Bronchial epithelial cell (primary cell): ENCODE results near the gene EYS. TPM values are rescaled to one million over a fixed set of nuclear protein-coding genes. Genes with fewer than 3 reads are reported as not detected.

Source experiments
- DNase-seq: peaks from one replicate; pipeline ENCODE4 v3.0.0-alpha.2; 2010; ENCODE audit warnings: low read depth
- FAIRE-seq: peaks from 2 replicates; lab custom pipeline; 2011; peaks lifted over from hg19 to GRCh38; lab: Jason Lieb, UNC
- H3K27me3 ChIP-seq: 2 replicates; pipeline ENCODE4 v1.5.1; 2011; ENCODE audit warnings: low read length; ENCODE audit not compliant: control insufficient read depth, insufficient read depth
- H3K36me3 ChIP-seq: 2 replicates; pipeline ENCODE4 v1.5.1; 2011; ENCODE audit warnings: low read length; ENCODE audit not compliant: control insufficient read depth, insufficient read depth
- H3K4me3 ChIP-seq: 2 replicates; pipeline ENCODE4 v1.5.1; 2011; ENCODE audit warnings: mild to moderate bottlenecking, low read depth, low read length, control low read depth
- total RNA-seq: library from RNA; depleted of rRNA; stranded (reverse); fragments of >200 nt; gene quantifications from 2 replicates; pipeline ENCODE4 v1.2.1, GENCODE V29; 2014
- TF ChIP-seq, protein P1 (sequence below): IDR thresholded peaks from 2 replicates; pipeline ENCODE4 v1.5.1; 2011; ENCODE audit warnings: mild to moderate bottlenecking, moderate library complexity, low read length, control low read depth, inconsistent platforms; ENCODE audit not compliant: insufficient read depth, severe bottlenecking

The EYS gene
- total RNA-seq, 1 donor from 2014 or later: 0.53 TPM

- DNase-seq: no peak
- H3K27me3 ChIP-seq: no peaks in the 10 kb centered on the region
- H3K4me3 ChIP-seq: no peak overlapping the region
- FAIRE-seq: no peak
- H3K36me3 ChIP-seq: no peaks in the 10 kb centered on the region
- TF ChIP-seq, protein P1, sequence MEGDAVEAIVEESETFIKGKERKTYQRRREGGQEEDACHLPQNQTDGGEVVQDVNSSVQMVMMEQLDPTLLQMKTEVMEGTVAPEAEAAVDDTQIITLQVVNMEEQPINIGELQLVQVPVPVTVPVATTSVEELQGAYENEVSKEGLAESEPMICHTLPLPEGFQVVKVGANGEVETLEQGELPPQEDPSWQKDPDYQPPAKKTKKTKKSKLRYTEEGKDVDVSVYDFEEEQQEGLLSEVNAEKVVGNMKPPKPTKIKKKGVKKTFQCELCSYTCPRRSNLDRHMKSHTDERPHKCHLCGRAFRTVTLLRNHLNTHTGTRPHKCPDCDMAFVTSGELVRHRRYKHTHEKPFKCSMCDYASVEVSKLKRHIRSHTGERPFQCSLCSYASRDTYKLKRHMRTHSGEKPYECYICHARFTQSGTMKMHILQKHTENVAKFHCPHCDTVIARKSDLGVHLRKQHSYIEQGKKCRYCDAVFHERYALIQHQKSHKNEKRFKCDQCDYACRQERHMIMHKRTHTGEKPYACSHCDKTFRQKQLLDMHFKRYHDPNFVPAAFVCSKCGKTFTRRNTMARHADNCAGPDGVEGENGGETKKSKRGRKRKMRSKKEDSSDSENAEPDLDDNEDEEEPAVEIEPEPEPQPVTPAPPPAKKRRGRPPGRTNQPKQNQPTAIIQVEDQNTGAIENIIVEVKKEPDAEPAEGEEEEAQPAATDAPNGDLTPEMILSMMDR: no peak
Observed at GRCh38 chr6:64672131-64672530, 1034.9 kb downstream of the EYS start.

- Histone ChIP-seq H3K4me3 (no peak overlapping the region), H3K36me3 (no peaks in the 10 kb centered on the region), H3K27me3 (no peaks in the 10 kb centered on the region)
- FAIRE-seq (no peak), DNase-seq (no peak)
- TF ChIP-seq, protein P1: no peak
Observed at GRCh38 chr6:64665137-64665536, 1041.9 kb downstream of the EYS start.

DNA sequence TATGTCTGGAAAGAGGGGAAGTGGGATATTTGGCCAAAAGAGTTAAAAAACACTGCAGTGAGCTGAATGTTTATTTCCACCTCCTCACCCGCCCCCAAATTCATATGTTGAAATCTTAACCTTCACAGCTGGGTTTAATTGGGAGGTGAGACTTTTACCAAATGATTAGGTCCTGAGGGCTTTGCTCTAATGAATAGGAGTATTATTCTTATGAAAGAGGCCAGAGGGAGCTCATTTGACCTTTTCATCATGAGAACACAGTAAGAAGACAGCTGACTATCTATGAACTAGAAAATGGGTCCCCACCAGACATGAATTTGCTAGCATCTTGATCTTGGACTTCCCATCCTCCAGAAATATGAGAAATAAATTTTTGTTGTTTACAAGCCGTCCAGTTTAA lies 1042.5 kb downstream of the EYS start:
- FAIRE-seq: no peak
- Histone ChIP-seq H3K4me3 (no peak overlapping the region), H3K36me3 (no peaks in the 10 kb centered on the region), H3K27me3 (no peaks in the 10 kb centered on the region)
- TF ChIP-seq, protein P1: no peak
- no peak for DNase-seq

GRCh38 chr6:64644024-64644423 lies 1063.0 kb downstream of the EYS start:
- no peak for DNase-seq
- no peak for FAIRE-seq

DNA sequence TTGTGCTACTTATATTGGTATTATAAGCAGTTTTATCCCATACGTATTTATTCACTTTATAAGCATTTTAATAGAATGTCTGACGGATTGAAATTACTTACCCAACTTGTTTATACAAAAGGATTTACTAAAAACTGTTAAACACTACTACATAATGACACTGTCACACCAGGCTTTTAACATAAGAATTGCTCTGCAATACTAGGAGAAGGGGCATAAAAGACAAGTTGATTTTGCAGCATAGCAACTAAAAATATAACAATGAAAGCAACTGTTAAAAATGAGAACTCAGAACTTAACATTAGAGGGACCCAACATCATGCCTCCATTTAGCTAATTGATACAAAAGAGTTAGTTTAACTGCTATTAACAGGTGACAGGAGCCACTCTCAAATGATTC lies 1076.1 kb downstream of the EYS start:
- TF ChIP-seq, protein P1: no peak
- H3K4me3 ChIP-seq: no peak overlapping the region
- FAIRE-seq (no peak), DNase-seq (no peak)
- H3K27me3 ChIP-seq: no peaks in the 10 kb centered on the region
- no peaks in the 10 kb centered on the region for H3K36me3 ChIP-seq

More at GRCh38 chr6:64644024-64644423, 1063.0 kb downstream of the EYS start:
- H3K27me3 ChIP-seq: no peaks in the 10 kb centered on the region
- H3K36me3 ChIP-seq: no peaks in the 10 kb centered on the region
- no peak overlapping the region for H3K4me3 ChIP-seq
- TF ChIP-seq, protein P1: no peak

DNA sequence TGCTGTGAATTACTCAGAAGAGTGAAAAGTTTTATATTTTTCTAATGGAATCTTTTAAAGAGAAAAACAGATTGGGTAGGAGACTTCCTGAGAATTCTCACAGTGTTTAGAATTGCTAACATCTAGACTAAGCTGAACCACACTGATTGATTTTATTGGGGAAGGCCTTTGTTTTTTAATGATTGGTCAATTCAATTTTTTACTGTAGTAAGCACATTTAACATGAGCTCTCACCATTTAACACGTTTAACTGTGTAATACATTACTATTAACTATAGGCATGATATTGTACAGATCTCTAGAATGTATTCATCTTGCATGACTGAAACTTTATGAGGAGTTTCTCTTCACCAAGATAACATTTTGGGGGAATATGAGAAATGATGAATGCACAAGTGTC lies 1084.1 kb downstream of the EYS start:
- TF ChIP-seq, protein P1: no peak
- FAIRE-seq: no peak
- no peaks in the 10 kb centered on the region for H3K36me3 ChIP-seq
- no peaks in the 10 kb centered on the region for H3K27me3 ChIP-seq
- no peak for DNase-seq
- H3K4me3 ChIP-seq: no peak overlapping the region
